GM10248 (cell line): ENCODE data around the gene MEIS1.

Source experiments
- CTCF ChIA-PET: fragments of 300-600 bp; sonication (Branson Sonifier 250); formaldehyde crosslinking; extraction: SDS; loops from one replicate; lab custom pipeline; 2021; ENCODE audit warnings: antibody characterized with exemption; lab: Yijun Ruan, JAX
- POLR2A ChIA-PET: fragments of 350-650 bp; sonication (Branson Sonifier 250); formaldehyde crosslinking; extraction: SDS; loops from one replicate; lab custom pipeline; 2020; ENCODE audit warnings: antibody characterized with exemption; lab: Yijun Ruan, JAX
- DNase-seq: peaks from one replicate; pipeline ENCODE4 v3.0.0; 2012; ENCODE audit errors: extremely low spot score
- CTCF ChIP-seq: IDR thresholded peaks from 2 replicates; pipeline ENCODE4 v1.5.1; 2012; ENCODE audit warnings: mild to moderate bottlenecking, low read depth; ENCODE audit errors: extremely low read depth, missing control alignments, control extremely low read depth

MEIS1 gene

DNA sequence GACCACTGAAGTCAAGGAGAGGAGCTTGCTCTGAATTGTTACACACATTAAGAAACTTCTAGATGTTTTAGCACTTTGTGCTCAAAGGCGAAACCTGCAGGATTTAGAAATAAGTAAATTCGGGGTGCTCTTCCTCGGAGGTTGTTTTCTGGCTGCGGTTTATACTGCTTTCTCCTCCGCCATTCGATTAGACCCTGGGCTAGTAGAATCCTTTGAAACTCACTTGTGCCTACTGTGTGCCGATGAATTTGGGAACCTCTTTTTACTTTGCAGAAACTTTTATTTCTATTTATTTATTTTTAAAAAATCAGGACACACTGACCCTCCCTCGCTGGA, 3.5 kb downstream of the MEIS1 start:
- CTCF ChIA-PET, result interaction anchor here (3.5 kb wide), 1 partner anchor 10 kb away, joined by 15 read pairs; no protein-coding TSS in a partner anchor
- DNase-seq, result no peak
- no peak for TF ChIP-seq CTCF
- POLR2A ChIA-PET, result no interaction called here

GRCh38 chr2:66438891-66439811, 4.2 kb downstream of the MEIS1 start:
- no peak for DNase-seq
- POLR2A ChIA-PET, result no interaction called here
- no peak for TF ChIP-seq CTCF
- CTCF ChIA-PET, result interaction anchor here (3.5 kb wide), 1 partner anchor 10 kb away, joined by 15 read pairs; no protein-coding TSS in a partner anchor

- POLR2A ChIA-PET, result no interaction called here
- TF ChIP-seq CTCF, result no peak
- no peak for DNase-seq
- CTCF ChIA-PET, result interaction anchor here (3.5 kb wide), 1 partner anchor 11 kb away, joined by 15 read pairs; no protein-coding TSS in a partner anchor
Observed at GRCh38 chr2:66439812-66440542, 5.1 kb downstream of the MEIS1 start.

DNA sequence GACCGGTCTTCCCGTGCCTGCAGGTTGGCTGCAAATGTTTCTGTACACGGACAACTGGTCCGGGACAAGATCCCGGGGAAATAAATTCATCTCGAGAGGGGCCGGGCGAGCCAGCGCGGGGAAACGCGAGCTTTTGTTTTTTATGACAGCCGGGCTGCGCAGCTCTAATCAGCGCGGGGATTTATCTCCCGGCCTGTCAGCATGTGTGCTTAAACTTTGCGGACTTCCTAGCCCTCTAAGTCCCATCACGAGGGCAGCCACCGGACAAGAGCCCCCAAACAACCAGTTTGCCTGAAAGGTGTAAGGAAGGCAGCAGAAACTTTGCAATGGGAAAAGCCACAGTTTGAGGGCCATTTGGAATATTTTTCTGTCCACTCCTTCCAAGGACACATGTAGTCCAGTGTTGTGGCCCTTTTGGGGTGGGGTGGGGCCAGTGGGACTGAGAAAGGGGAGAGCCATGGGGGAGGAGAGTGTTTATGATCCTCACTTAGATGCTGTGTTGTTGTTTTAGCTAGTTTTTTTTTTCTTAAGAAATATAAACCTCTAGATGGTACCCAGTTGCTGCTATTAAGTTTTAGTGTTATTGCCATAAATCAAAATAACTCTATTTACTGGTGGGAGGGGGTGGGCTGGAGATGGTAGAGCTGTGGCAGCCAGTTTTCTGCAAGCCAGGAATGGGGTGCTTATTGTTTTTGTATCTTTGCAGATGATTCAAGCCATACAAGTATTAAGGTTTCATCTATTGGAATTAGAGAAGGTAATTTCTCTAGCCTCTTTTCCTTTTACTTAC, 6.0 kb downstream of the MEIS1 start:
- POLR2A ChIA-PET, result no interaction called here
- CTCF ChIA-PET, result interaction anchor here (3.5 kb wide), 1 partner anchor 12 kb away, joined by 15 read pairs; no protein-coding TSS in a partner anchor
- DNase-seq, result no peak
- TF ChIP-seq CTCF, result no peak

- no peak for DNase-seq
- POLR2A ChIA-PET, result no interaction called here
- CTCF ChIA-PET, result no interaction called here
- TF ChIP-seq CTCF, result no peak
Observed at GRCh38 chr2:66441581-66442320, 6.8 kb downstream of the MEIS1 start.
